Smooth muscle cell (in vitro differentiated cells): Measurements from ENCODE around the gene ARHGEF18. TPM values are rescaled to one million over a fixed set of nuclear protein-coding genes. Genes with fewer than 3 reads are reported as not detected.

Experiments used
- DNase-seq: peaks from one replicate; lab custom pipeline; 2025; ENCODE audit not compliant: unreplicated experiment; lab: John Stamatoyannopoulos, UW
- H2AFZ ChIP-seq: fragments of 200-600 bp; sonication (generic); 2 replicates; pipeline ENCODE4 v1.6.0; 2016; ENCODE audit warnings: antibody characterized with exemption, low read depth, mild to moderate bottlenecking
- H3F3A ChIP-seq: fragments of 200-600 bp; sonication (generic); 2 replicates; pipeline ENCODE4 v1.6.0; 2017; ENCODE audit warnings: antibody characterized with exemption, low read depth
- H3K27ac ChIP-seq: fragments of 200-600 bp; sonication (generic); 2 replicates; pipeline ENCODE4 v1.5.1; 2016; ENCODE audit warnings: low read depth, mild to moderate bottlenecking
- H3K27me3 ChIP-seq: fragments of 200-600 bp; sonication (generic); 2 replicates; pipeline ENCODE4 v1.6.1; 2016; ENCODE audit warnings: low read depth, mild to moderate bottlenecking
- H3K36me3 ChIP-seq: fragments of 200-600 bp; sonication (generic); 2 replicates; pipeline ENCODE4 v1.5.1; 2016; ENCODE audit warnings: low read depth
- H3K4me1 ChIP-seq: fragments of 200-600 bp; sonication (generic); 2 replicates; pipeline ENCODE4 v1.5.1; 2016; ENCODE audit warnings: low read depth
- H3K4me2 ChIP-seq: fragments of 200-600 bp; sonication (generic); 2 replicates; pipeline ENCODE4 v1.6.0; 2016; ENCODE audit warnings: mild to moderate bottlenecking
- H3K4me3 ChIP-seq: fragments of 200-600 bp; sonication (generic); 2 replicates; pipeline ENCODE4 v1.5.1; 2016; ENCODE audit warnings: mild to moderate bottlenecking
- H3K79me2 ChIP-seq: fragments of 200-600 bp; sonication (generic); 2 replicates; pipeline ENCODE4 v1.6.0; 2016; ENCODE audit warnings: low read depth, mild to moderate bottlenecking
- H3K9ac ChIP-seq: fragments of 200-600 bp; sonication (generic); 2 replicates; pipeline ENCODE4 v1.6.0; 2016; ENCODE audit warnings: low read depth
- H3K9me3 ChIP-seq: fragments of 200-600 bp; sonication (generic); replicated peaks from 2 replicates; pipeline ENCODE4 v1.5.1; 2016; ENCODE audit warnings: low read depth
- H4K20me1 ChIP-seq: fragments of 200-600 bp; sonication (generic); 2 replicates; pipeline ENCODE4 v1.6.0; 2016; ENCODE audit warnings: low read depth
- CTCF ChIP-seq: fragments of 200-600 bp; sonication (generic); IDR thresholded peaks from 2 replicates; pipeline ENCODE4 v1.5.1; 2017; ENCODE audit warnings: borderline replicate concordance, mild to moderate bottlenecking, antibody characterized with exemption; ENCODE audit not compliant: insufficient read depth, poor library complexity, severe bottlenecking
- WGBS: methylation state at CpG from one replicate; pipeline ENCODE4 v1.1.7; 2016; ENCODE audit warnings: low lambda C conversion rate; 5-methylcytosine and 5-hydroxymethylcytosine counted together
- polyA plus RNA-seq: library from polyadenylated mRNA; unstranded; fragments of >200 nt; fragmentation: Nextera tagmentation; extraction: Ambion mirVana; gene quantifications from 2 replicates; pipeline ENCODE4 v1.2.1, GENCODE V29; 2016
- total RNA-seq: library from RNA; depleted of rRNA; stranded (reverse); fragments of >200 nt; gene quantifications from 2 replicates; pipeline ENCODE4 v1.2.3, GENCODE V29; 2014

The ARHGEF18 gene
- total and polyA plus RNA-seq, 2 experiments from 2014 or later: 18.8 to 24.0 TPM

GRCh38 chr19:7371001-7371400 is 22.3 kb downstream of the ARHGEF18 start:
- no peaks in the 10 kb centered on the region for H3K27me3 ChIP-seq

DNA sequence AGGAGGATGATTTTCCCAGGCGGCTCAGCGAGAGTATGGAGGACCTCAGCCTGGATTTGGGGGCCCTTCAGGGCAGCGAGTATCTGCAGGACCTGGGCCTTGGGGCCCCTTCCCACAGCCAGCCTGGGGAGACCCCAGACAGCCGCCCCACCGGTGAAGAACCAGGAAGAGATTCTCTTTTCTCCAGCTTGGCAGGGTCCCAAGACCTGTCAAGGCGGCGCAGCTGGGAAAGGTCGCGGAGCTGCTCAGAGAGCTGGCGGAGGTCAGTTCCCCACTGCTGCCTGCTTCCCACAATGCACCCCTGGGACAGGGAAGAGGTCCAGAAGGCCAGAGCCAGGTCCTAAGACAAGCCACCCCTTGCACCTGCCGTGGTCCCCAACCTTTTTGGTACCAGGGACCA is 24.1 kb downstream of the ARHGEF18 start:
- Histone ChIP-seq H3F3A (no peaks in the 10 kb centered on the region), H3K9ac (no peak overlapping the region)

More at GRCh38 chr19:7371001-7371400, 22.3 kb downstream of the ARHGEF18 start:
- no peaks in the 10 kb centered on the region for H3K9me3 ChIP-seq
- no peaks in the 10 kb centered on the region for H3K79me2 ChIP-seq
- 91% methylated on average over 3 of the region's 3 CpGs for whole genome bisulfite sequencing
- H3K27ac ChIP-seq: no peak overlapping the region
- no peaks in the 10 kb centered on the region for H4K20me1 ChIP-seq
- TF ChIP-seq CTCF: no peak
- no peak overlapping the region for H2AFZ ChIP-seq
- no peaks in the 10 kb centered on the region for H3K36me3 ChIP-seq
- H3K9ac ChIP-seq: no peak overlapping the region
- H3K4me2 ChIP-seq: no peak overlapping the region
- no peak for DNase-seq
- no peaks in the 10 kb centered on the region for H3K4me1 ChIP-seq
- H3F3A ChIP-seq: no peaks in the 10 kb centered on the region
- no peak overlapping the region for H3K4me3 ChIP-seq

DNA sequence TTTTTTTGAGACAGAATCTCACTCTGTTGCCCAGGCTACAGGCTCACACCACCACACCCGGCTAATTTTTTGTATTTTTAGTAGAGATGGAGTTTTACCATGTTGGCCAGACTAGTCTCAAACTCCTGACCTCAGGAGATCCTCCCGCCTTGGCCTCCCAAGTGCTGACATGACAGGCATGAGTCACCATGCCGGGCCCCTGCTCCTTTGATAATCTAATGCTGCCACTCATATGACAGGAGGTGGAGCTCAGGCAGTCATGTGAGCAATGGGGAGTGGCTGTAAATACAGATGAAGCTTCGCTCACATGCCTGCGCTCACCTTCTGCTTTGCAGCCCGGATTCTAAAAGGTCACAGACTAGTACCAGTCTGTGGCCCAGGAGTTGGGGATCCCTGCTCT is 25.1 kb downstream of the ARHGEF18 start:
- 81% methylated on average over 6 of the region's 6 CpGs for WGBS

More for the DNA sequence above, 24.1 kb downstream of the ARHGEF18 start:
- H2AFZ ChIP-seq: no peak overlapping the region
- no peaks in the 10 kb centered on the region for H3K4me1 ChIP-seq
- no peak for DNase-seq
- no peaks in the 10 kb centered on the region for H3K27me3 ChIP-seq
- H3K27ac ChIP-seq: no peak overlapping the region
- no peaks in the 10 kb centered on the region for H3K79me2 ChIP-seq
- no peak overlapping the region for H3K4me3 ChIP-seq
- 99% methylated on average over 11 of the region's 11 CpGs for WGBS
- no peak for TF ChIP-seq CTCF
- no peaks in the 10 kb centered on the region for H3K9me3 ChIP-seq
- no peaks in the 10 kb centered on the region for H3K36me3 ChIP-seq
- H4K20me1 ChIP-seq: no peaks in the 10 kb centered on the region
- no peak overlapping the region for H3K4me2 ChIP-seq

More for the DNA sequence above, 25.1 kb downstream of the ARHGEF18 start:
- Histone ChIP-seq H2AFZ (no peak overlapping the region), H3K4me2 (no peak overlapping the region), H3K9me3 (no peaks in the 10 kb centered on the region), H3K27ac (no peak overlapping the region), H3K4me1 (no peaks in the 10 kb centered on the region), H3K27me3 (no peaks in the 10 kb centered on the region), H4K20me1 (no peaks in the 10 kb centered on the region), H3K36me3 (no peaks in the 10 kb centered on the region), H3F3A (no peaks in the 10 kb centered on the region), H3K4me3 (no peak overlapping the region), H3K79me2 (no peaks in the 10 kb centered on the region), H3K9ac (no peak overlapping the region)
- no peak for DNase-seq
- no peak for TF ChIP-seq CTCF
